ENCODE measurements around the gene SYT12.
"Not testable (repeated sequence)": the region's sequence is repeated elsewhere in the genome, so short reads cannot be mapped to it uniquely, and the experiment has no call there.

The SYT12 gene, protein sequence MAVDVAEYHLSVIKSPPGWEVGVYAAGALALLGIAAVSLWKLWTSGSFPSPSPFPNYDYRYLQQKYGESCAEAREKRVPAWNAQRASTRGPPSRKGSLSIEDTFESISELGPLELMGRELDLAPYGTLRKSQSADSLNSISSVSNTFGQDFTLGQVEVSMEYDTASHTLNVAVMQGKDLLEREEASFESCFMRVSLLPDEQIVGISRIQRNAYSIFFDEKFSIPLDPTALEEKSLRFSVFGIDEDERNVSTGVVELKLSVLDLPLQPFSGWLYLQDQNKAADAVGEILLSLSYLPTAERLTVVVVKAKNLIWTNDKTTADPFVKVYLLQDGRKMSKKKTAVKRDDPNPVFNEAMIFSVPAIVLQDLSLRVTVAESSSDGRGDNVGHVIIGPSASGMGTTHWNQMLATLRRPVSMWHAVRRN

GRCh38 chr11:67022961-67023956, at the start of gene SYT12:
Gene SYT12 (plus strand): TSS chr11:67023134. CDS start chr11:67030145, 7,011 bp downstream.
- DNase-seq, result no peak

DNA sequence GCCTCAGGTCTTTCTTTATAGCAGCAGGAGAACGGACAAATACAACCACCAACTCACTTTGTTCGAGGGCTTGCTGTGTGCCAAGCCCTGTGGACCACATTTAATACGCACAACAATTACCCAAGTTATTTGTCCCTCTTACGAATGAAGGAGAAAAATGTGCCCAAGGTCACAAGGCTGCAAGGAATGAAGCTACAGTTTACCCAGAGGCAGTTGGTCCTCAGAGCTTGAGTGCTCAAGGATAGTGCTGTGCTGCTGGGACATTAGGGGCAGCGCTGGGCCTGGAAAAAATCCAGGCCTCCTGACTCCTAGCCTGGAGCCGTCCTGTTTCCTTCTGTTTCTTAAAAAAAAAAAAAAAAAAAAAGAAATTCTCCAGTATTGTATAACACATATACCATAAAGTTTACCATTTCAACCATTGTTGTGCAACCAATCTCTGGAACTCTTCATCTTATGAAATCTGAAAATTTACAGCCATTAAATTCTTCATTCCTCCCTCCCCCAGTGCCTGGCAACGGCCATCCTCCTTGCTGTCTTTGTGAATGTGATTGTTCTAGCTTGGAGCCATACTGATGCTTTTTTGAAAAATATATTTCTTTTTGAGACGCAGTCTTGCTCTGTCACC, 48.9 kb upstream of the SYT12 start:
- no peak for DNase-seq

- no peak for DNase-seq
Observed at GRCh38 chr11:66974724-66975404, 48.1 kb upstream of the SYT12 start, which contains the start of gene C11orf86. Gene C11orf86 (plus strand): TSS chr11:66975304. CDS start chr11:66975363, 59 bp downstream.

GRCh38 chr11:66975405-66976027, 47.4 kb upstream of the SYT12 start:
- DNase-seq, result no peak

DNA sequence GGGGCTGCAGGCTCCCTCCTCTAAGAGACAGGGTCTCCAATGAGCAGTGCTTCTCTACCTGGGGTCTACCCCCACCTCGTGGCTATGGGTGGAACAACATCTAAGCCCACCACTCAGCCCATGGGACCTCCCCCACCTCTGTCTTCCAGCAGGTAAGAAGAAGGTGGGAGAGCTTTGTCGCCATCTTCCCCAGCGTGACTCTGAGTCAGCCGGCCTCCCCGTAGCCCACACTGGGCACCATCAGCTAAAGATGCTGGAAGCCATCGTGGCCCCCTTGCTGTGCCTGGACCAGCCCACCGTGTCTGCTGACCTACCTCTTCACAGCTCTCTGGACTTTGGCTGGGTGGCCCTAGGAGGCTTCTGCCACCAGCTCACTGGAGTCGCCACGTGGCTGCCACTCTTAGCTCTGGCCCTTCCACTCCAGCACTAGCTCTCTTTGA, 46.9 kb upstream of the SYT12 start:
- DNase-seq, result no peak

DNA sequence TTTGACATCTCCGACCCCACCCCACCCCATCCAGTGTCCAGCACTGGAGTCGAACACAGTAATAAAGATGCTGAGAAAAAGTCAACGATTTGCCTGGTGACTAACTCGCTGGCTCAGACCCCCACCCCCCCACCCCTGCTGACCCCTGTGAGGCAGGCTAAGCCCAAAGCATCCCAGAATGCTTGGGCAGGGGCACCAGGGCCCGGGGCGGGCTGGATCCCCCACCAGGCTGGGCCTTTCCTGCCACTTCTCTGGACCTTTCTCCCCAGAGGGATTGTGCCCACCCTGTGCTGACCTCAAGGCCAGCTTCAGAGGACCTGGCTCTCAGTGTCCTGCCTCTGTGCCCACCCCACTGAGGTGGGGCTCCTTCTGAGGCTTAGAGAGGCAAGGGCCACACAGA, 46.0 kb upstream of the SYT12 start:
- DNase-seq, result no peak

DNA sequence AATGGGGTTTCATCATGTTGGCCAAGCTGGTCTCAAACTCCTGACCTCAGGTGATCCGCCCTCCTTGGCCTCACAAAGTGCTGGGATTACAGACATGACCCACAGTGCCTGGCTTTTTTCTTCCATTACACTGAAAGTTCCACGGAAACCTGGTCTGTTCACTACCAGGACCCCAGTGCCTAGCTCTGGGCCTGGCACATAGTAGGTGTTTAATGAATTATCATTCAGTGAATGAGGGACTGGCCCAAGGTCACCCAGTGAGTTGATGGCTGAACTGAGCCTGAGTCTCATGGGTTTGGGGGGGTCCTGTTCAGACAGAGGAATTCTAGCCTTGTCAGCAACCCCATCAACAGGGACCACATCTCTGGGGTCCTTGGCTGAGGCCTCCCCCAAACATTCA, 44.7 kb upstream of the SYT12 start:
- DNase-seq, result no peak

DNA sequence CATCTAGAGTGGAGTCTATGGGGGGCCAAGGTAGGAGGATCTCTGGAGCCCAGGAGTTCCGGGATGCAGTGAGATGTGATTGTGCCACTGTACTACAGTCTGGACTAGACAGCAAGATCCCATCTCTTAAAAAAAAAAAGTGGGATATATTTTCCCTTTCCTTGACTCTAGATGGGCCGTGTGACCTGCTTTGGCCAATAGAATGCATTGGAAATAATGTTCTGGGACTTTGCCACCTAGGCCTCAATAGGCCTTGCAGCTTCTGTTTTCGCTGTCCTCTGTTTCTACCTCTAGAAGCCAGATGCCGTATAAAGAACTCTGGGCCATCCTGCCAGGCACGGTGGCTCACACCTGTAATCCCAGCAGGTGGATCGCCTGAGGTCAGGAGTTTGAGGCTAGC, 44.2 kb upstream of the SYT12 start:
- DNase-seq, result no peak

DNA sequence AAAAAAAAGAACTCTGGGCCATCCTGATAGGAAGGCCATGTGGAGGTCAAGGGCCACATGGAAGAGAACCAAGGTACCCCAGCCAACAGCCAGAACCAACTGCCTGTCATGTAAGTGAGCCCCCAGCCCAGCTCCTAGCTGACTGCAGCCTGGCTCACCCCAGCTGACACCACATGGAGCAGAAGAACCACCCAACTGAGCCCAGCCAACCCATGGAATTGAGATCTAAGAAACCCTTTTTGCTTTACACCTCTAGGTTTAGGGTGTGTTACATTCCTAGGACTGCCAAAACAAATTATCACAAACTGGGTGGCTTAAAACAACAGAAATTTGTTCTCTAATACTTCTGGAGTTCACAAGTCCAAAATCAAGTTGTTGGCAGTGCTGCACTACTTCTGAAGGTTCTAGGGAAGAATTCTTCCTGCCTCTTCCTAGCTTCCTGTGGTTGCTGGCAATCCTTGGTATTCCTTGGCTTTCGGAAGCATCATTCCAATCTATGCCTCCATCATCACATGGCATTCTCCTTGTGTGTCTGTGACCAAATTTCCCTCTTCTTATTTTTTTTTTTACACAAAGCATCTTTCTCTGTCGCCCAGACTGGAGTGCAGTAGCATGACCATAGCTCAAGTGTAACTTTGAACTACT, 43.5 kb upstream of the SYT12 start:
- no peak for DNase-seq

DNA sequence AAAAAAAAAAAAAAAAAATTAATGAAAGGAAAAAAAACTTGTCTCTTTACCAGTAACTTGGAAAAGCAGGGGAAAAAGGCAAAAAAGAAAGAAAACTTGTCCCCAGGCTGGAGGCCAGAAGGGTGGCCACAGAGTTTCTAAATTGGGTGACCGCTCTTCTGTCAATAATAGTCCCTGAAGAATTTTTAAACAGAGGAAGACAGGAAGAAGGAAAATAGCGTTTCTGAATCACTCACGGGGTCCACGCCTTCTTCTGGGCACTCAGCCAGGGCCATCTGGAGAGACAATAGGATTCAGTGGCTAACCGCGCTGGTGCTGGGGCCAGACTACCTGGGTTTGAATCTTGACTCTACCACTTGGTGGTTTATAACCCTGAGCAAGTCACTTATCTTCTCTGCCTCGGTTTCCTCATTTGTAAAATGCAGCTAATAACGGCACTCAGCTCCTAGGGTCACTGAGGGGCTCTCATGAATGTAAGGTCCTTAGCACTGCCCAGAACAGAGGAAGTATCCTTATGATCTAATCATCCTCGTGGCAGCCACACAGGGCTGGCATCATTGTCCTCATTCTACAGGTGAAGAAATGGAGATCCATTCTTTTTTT, 40.9 kb upstream of the SYT12 start:
- DNase-seq, result peak; percentile 86

DNA sequence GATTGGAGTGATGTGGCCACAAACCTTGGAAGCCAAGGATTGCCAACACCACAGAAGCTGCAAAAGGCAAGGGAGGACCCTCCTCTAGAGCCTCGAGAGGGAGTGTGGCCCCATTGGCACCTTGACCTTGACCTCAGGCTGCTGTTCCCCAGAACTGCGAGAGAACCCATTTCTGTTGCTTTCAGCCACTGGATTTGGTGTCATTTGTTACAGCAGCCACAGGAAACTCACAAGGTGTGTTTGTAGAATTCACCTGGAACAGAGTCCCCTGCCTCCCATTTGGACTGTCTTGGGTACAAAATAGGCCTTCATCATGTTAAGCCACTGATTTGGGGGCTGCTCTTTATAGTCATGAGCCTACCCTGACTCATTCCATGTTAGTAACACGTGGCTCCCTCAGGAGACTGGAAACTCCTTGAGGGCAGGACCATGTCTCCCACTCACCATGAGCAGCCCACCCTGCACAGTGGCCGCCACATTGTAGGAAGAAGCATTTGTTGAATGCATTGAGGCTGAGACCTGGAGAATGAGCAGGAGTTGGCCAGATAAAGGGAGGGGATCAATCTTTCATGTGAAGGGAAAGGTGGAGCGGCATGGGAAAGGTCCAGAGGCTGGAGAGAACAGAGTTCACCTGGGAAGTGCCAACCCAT, 39.5 kb upstream of the SYT12 start:
- DNase-seq, result no peak

DNA sequence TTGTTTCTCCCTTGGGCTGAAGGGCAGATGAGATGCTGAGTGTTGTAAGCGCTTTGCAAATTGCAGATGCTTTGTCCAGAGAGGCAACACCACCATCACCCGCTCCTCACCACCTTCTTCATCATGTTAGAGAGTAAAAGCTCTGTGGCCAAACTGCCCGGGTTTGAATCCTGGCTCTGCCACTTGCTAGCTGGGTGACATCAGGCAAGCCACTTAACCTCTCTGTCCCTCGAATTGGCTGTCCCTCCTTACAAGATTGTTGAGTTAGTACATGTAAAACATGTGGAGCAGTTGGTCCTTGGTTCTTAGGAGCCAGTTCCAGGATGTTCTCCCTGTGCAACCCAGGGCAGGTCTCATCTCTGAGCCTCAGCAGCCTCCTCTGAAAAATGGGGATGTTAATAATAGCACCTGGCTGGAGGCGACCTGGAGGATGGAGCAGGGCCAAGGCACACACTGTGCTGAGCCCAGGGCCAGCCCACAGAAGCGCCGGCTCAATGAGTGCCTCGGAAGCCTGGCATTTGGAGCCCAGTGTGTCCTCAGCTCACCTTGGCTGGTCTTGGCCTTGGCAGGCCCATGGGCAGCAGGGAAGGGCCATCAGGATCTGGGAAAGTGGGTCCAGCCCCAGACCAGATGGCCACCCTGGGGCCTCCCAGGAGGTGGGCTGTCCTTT, 37.3 kb upstream of the SYT12 start:
- DNase-seq, result no peak

GRCh38 chr11:66986178-66986545, 36.8 kb upstream of the SYT12 start:
- no peak for DNase-seq

DNA sequence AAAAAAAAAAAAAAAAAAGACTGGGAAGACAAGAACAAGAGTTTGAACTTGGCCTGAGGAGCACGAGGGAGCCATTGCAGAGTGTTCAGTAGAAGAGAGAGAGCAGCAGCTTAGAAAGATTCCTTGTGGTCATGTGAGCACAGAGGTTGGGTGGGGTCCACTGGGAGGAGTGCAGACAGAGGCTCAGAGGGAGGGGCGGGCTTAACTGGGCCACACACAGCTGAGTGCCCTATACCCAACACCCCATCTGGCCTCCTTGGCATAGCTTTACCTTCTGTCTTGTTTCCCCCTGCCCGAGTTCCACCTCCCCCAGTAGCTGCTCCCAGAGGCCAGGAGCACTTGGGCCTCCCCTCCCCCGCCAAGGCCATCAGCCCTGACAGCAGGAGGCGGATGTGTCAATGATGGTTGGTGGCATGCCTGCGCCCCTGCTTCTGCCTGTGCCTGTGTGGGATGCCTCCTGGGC, 35.7 kb upstream of the SYT12 start:
- no peak for DNase-seq

- no peak for DNase-seq
Observed at GRCh38 chr11:66987924-66988637, 34.9 kb upstream of the SYT12 start.

- DNase-seq, result not testable (repeated sequence)
Observed at GRCh38 chr11:66988741-66989140, 34.2 kb upstream of the SYT12 start.

DNA sequence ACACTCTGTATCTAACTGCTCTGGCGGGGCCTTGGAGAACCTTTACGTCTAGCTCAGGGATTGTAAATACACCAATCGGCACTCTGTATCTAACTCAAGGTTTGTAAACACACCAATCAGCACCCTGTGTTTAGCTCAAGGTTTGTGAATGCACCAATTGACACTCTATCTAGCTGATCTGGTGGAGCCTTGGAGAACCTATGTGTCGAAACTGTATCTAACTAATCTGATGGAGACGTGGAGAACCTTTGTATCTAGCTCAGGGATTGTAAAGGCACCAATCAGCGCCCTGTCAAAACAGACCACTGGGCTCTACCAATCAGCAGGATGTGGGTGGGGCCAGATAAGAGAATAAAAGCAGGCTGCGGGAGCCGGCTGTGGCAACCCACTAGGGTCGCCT, 33.6 kb upstream of the SYT12 start:
- DNase-seq, result not testable (repeated sequence)

DNA sequence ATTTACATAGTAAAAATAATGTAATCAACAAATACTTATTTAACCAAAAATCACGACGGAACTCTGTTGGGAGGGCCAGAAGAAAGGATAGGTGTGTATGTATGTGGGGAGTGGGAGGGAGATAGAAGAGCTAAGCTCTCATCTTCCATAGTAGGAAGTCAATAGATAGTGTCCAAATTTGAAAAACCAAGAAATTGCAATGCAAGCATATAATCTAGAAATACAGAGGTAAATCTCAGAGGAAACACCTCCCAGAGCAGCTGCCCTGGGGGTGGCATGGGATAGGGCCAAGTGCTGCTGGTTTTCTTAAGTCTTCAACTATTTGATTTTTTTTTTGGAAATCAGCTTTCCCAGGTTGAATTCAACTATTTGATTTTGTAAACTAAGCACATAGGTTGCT, 30.9 kb upstream of the SYT12 start:
- DNase-seq, result no peak
